Neural progenitor cell (in vitro differentiated cells): ENCODE data around the gene ZNF444.

Source experiments
- EZH2 ChIP-seq: fragments of 200-600 bp; sonication (generic); IDR thresholded peaks from 2 replicates; pipeline ENCODE4 v1.6.1; 2017; ENCODE audit warnings: antibody characterized with exemption, mild to moderate bottlenecking, moderate library complexity
- EZH2phosphoT487 ChIP-seq: fragments of 200-600 bp; sonication (generic); IDR thresholded peaks from 2 replicates; pipeline ENCODE4 v1.6.1; 2017; ENCODE audit warnings: antibody characterized with exemption
- TF ChIP-seq, protein P1 (sequence below): fragments of 200-600 bp; sonication (generic); IDR thresholded peaks from 2 replicates; pipeline ENCODE4 v1.5.1; 2017; ENCODE audit warnings: antibody characterized with exemption, mild to moderate bottlenecking

DNA sequence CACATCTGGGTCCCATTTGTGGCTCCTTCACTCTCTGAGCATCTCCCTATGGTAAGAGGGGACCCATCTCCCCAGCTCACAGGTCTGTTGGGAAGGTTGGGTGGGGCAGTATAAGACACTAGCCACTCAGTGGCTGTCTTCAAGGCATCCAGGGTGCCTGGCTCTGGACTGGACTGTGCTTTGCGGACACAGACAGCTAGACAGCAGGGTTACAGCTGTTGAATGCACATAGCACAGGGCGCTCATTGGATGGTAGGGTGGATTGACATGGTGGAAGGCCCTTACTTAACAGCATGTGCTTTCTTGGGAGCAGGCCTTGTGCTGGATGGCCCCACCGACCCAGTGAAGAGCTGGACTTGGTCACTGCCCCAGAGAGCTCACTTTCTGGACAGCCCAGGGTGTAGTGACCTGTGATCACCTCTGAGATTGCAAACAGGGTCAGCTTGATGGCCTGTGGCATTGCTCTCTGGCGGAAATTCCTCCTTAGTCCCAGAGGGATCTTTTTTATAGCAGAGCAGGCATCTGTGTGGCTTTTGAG lies 1.9 kb downstream of the ZNF444 start:
- TF ChIP-seq, protein P1, sequence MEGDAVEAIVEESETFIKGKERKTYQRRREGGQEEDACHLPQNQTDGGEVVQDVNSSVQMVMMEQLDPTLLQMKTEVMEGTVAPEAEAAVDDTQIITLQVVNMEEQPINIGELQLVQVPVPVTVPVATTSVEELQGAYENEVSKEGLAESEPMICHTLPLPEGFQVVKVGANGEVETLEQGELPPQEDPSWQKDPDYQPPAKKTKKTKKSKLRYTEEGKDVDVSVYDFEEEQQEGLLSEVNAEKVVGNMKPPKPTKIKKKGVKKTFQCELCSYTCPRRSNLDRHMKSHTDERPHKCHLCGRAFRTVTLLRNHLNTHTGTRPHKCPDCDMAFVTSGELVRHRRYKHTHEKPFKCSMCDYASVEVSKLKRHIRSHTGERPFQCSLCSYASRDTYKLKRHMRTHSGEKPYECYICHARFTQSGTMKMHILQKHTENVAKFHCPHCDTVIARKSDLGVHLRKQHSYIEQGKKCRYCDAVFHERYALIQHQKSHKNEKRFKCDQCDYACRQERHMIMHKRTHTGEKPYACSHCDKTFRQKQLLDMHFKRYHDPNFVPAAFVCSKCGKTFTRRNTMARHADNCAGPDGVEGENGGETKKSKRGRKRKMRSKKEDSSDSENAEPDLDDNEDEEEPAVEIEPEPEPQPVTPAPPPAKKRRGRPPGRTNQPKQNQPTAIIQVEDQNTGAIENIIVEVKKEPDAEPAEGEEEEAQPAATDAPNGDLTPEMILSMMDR, result no peak
- TF ChIP-seq EZH2 (no peak), EZH2phosphoT487 (no peak)
